ENCODE results near the gene HPD. TPM values are rescaled to one million over a fixed set of nuclear protein-coding genes. Genes with fewer than 3 reads are reported as not detected.

The HPD gene
- polyA plus RNA-seq, 1 of the 3 experiments (the other 2 are of a cell fraction): 1.9 TPM

DNA sequence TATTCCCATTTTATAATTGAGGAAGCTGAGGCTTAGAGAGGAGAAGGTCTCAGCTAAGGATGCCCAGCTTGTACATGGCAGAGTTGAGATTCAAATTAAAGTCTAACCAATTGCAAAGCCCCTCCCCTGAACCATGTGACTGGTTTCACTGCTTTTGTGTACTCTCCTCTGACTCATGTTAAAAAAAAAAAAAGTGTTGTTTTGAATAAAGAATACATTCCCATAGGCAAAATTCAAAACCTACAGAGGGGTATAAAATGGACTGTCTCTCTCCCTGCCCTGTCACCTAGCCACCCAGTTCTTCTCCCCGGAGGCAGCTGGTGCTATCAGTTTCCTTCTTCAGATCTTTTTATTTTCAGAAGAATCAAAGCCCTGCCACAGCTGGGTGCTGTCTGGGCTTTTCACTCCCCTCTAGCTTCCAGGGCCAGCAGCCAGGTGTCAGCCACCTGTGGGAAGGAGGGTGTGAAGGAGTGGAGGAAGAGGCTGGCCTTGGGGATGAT lies 35.4 kb upstream of the HPD start:
- no peak overlapping the region for H3K4me3 ChIP-seq (ENCODE audit: low read depth in 2 of 2, low read length in 1 of 2)
- H3K27me3 ChIP-seq (ENCODE audit: insufficient read depth): no peaks in the 10 kb centered on the region
- H3K9me2 ChIP-seq: no peaks in the 10 kb centered on the region
- peak overlapping the region; percentile 63 for H3K4me2 ChIP-seq
- ChIA-PET CTCF (interaction anchor here (0.9 to 10.2 kb wide), 3 partner anchors 22 to 99 kb away, joined by 3 to 186 read pairs (median 65); partner anchors contain the start of gene RHOF), POLR2A (no interaction called here)
- H3K79me2 ChIP-seq (ENCODE audit: insufficient read depth): peaks cover 95% of the 10 kb centered on the region
- H3F3A ChIP-seq (replicated peaks; ENCODE audit: insufficient read depth): peaks cover 25% of the 10 kb centered on the region
- H2AFZ ChIP-seq (ENCODE audit: low read depth): no peak overlapping the region
- peaks cover 14% of the 10 kb centered on the region for H4K20me1 ChIP-seq (ENCODE audit: insufficient read depth)
- H3K9ac ChIP-seq: peak overlapping the region; percentile 32
- WGBS (ENCODE audit: low lambda C conversion rate): 74% methylated on average over 1 of the region's 1 CpG
- TF ChIP-seq MAX (IDR thresholded peaks at IDR 0.05; ENCODE audit: low read depth): 0 out of 2 replicates have a peak, but pooled peaks have one; percentile 16
- no peak for TF ChIP-seq TEAD4 (IDR thresholded peaks at IDR 0.05; ENCODE audit: borderline replicate concordance, insufficient read depth)
- peak; percentile 42; the same call in 1 of the 2 replicates for TF ChIP-seq FOSL2 (IDR thresholded peaks at IDR 0.05; ENCODE audit: borderline replicate concordance, low read depth)
- TF ChIP-seq PBX3 (IDR thresholded peaks at IDR 0.05): no peak
- TF ChIP-seq USF1 (IDR thresholded peaks at IDR 0.05; ENCODE audit: borderline replicate concordance, low read depth): peak; percentile 77
- TF ChIP-seq YY1 (IDR thresholded peaks at IDR 0.05; ENCODE audit: low read depth): no peak
- H3K27ac ChIP-seq (ENCODE audit: low read depth in 2 of 2, low read length in 1 of 2): peak overlapping the region in 1 of 2 experiments; percentile 64; a peak in 2 of 4 replicates
- H3K36me3 ChIP-seq (replicated peaks in 1 of 2; ENCODE audit: control insufficient read depth in 1 of 2, insufficient read depth in 2 of 2, low read length in 1 of 2): peaks cover 5 to 45% of the 10 kb centered on the region in 2 experiments
- H3K9me3 ChIP-seq: no peaks in the 10 kb centered on the region
- H3K4me1 ChIP-seq (ENCODE audit: control insufficient read depth in 1 of 2, insufficient read depth in 2 of 2, low read depth in 1 of 2, low read length in 1 of 2): peaks cover 8 to 18% of the 10 kb centered on the region in 2 experiments; a peak in 2 of 4 replicates
- DNase-seq: no peak

DNA sequence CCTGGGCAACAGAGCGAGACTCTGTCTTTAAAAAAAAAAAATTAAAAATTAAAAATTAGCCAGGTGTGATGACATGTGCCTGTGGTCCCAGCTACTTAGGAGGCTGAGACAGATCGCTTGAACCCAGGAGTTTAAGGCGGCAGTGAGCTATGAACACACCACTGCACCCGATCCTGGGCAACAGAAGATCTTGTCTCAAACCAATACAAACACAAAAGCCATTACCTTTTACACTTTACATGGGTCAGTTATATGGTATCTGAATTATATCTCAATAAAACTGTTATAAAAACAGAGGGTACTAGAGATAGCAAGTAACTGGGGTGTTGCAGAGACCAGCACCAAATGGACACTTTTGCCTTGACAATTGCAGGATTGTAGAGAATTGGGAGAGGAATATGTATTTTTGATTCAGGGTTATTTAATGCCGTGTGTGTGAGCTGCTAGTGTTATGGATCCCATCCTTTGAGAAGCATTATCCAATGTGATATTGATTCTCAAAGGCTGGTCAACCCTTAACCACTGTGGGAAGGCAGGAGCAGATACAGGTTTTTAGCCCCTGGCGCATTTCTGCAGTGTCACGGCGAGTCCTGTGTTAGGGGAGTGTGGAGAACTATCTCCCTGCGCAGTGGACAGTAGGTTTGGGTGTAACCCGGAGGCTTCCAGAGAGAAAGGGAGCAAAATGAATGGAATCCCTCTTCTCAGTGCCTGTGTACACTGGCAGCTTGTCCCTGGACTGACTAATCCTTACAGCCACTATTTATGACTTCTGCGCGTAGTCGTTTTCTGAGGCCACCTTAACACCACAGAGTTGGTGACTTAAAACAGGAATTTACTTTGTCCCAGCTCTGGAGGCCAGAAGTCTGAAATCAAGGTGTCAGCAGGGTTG lies 34.3 kb upstream of the HPD start:
- Histone ChIP-seq H3K9me3 (no peaks in the 10 kb centered on the region), H3K9ac (no peak overlapping the region), H2AFZ (ENCODE audit: low read depth) (no peak overlapping the region), H3K27ac (ENCODE audit: low read depth in 2 of 2, low read length in 1 of 2) (peak overlapping the region in 1 of 2 experiments; percentile 64; a peak in 1 of 4 replicates), H4K20me1 (ENCODE audit: insufficient read depth) (peaks cover 14% of the 10 kb centered on the region), H3K4me2 (peak overlapping the region; percentile 63), H3K4me3 (ENCODE audit: low read depth in 2 of 2, low read length in 1 of 2) (no peak overlapping the region), H3K4me1 (ENCODE audit: control insufficient read depth in 1 of 2, insufficient read depth in 2 of 2, low read depth in 1 of 2, low read length in 1 of 2) (peaks cover 8 to 18% of the 10 kb centered on the region in 2 experiments; a peak in 3 of 4 replicates), H3K79me2 (ENCODE audit: insufficient read depth) (peaks cover 89% of the 10 kb centered on the region), H3F3A (replicated peaks; ENCODE audit: insufficient read depth) (peaks cover 25% of the 10 kb centered on the region), H3K27me3 (ENCODE audit: insufficient read depth) (no peaks in the 10 kb centered on the region), H3K9me2 (no peaks in the 10 kb centered on the region), H3K36me3 (replicated peaks in 1 of 2; ENCODE audit: control insufficient read depth in 1 of 2, insufficient read depth in 2 of 2, low read length in 1 of 2) (peaks cover 3 to 40% of the 10 kb centered on the region in 2 experiments)
- CTCF ChIA-PET: interaction anchor here (0.8 to 10.2 kb wide), 4 partner anchors 21 to 98 kb away, joined by 3 to 186 read pairs (median 34); partner anchors contain the start of gene RHOF
- POLR2A ChIA-PET: no interaction called here
- TF ChIP-seq, protein P1, sequence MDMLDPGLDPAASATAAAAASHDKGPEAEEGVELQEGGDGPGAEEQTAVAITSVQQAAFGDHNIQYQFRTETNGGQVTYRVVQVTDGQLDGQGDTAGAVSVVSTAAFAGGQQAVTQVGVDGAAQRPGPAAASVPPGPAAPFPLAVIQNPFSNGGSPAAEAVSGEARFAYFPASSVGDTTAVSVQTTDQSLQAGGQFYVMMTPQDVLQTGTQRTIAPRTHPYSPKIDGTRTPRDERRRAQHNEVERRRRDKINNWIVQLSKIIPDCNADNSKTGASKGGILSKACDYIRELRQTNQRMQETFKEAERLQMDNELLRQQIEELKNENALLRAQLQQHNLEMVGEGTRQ (IDR thresholded peaks at IDR 0.05; ENCODE audit: borderline replicate concordance, low read depth, low read length): no peak
- no peak for TF ChIP-seq FOXM1 (IDR thresholded peaks at IDR 0.05; ENCODE audit: low read depth)
- no peak for TF ChIP-seq SIN3A (IDR thresholded peaks at IDR 0.05; ENCODE audit: borderline replicate concordance, low read depth, low read length)
- TF ChIP-seq MXI1 (IDR thresholded peaks at IDR 0.05; ENCODE audit: low read depth, low read length): no peak
- TF ChIP-seq RCOR1 (IDR thresholded peaks at IDR 0.05; ENCODE audit: low read length): no peak
- no peak for TF ChIP-seq SMC3 (IDR thresholded peaks at IDR 0.05; ENCODE audit: low read depth, low read length)
- no peak for TF ChIP-seq PBX3 (IDR thresholded peaks at IDR 0.05)
- no peak for TF ChIP-seq GABPA (IDR thresholded peaks at IDR 0.05; ENCODE audit: low read depth)
- no peak for TF ChIP-seq ELF1 (IDR thresholded peaks at IDR 0.05)
- TF ChIP-seq YY1 (IDR thresholded peaks at IDR 0.05; ENCODE audit: low read depth): no peak
- TF ChIP-seq RFX5 (IDR thresholded peaks at IDR 0.05; ENCODE audit: low read length): no peak
- no peak for TF ChIP-seq TCF12 (IDR thresholded peaks at IDR 0.05)
- TF ChIP-seq TAF1 (IDR thresholded peaks at IDR 0.05; ENCODE audit: borderline replicate concordance, low read depth, low read length): no peak
- WGBS (ENCODE audit: low lambda C conversion rate): 86% methylated on average over 13 of the region's 13 CpGs
- DNase-seq: no peak
